Spleen (tissue), 7 donors: ENCODE data around the gene ECI1.

Experiments
- CTCF ChIP-seq, 11 experiments: fragments of 200-600 bp in 7 of 11; fragments of 450-650 bp in 4 of 11; sonication (generic) in 4 of 11; IDR thresholded peaks in 8 of 11; conservative IDR thresholded peaks in 3 of 11; 1 replicate in 7 of 11; 2 replicates in 4 of 11; pipeline versions ENCODE4 v1.4.0 to v1.8.0; 2016 to 2021; ENCODE audit warnings: antibody characterized with exemption in 11 of 11, inconsistent platforms in 4 of 11, mild to moderate bottlenecking in 1 of 11
- POLR2A ChIP-seq, 3 donors: fragments of 450-650 bp; IDR thresholded peaks; one replicate each; pipeline ENCODE4 v1.5.1; 2017; ENCODE audit warnings: antibody characterized with exemption in 3 of 3, mild to moderate bottlenecking in 1 of 3
- donor health status: DM: no; HTN: no; CAD: no; lungs with moderate emphysema.
- donor health status: DM: no; HTN: no; CAD: no.
- donor health status: DM: no; HTN: no; CAD: no.

DNA sequence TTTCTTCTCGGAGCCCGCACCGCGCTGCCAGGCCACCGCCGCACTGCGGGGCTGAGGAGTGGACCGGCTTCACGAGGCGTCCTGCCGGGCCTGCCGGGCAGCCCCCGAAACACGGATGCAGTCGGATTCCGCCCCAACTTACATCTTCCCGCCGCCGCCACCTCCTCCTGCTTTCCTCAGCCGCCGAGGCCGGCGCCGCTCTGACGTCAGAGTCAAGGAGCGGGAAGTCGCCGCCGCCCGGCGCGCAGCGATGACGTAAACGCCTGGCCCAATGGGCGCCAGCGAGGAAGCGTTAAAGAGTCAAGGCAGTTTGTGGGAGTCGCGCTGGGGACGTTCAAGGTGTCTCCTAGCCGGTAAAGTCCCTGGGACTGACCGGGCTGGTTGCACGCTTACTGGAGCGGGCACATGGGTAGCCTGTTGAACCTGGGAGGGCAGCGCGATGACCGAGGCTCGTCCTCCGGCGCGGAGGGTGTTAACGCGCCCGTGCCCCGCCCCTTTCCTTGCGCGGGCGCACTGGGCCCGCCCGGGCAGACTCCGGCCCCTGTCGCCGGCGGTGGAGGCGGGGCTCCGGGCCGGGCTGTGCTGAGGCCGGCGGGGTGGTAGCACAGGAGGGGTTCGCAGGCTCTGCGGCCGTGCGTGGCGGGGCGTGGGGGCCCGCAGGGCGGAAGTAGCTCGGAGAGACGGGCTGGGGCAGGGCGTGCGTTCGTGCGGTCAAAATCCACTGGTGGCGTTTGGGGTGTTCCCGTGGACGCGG, 16.7 kb upstream of the ECI1 start, which contains the start of gene RNPS1:
- TF ChIP-seq POLR2A (IDR thresholded peaks at IDR 0.05) (peak; percentile 92 to 94 (median 94)), CTCF (IDR thresholded peaks at IDR 0.05 in 8 of 11, conservative IDR thresholded peaks at IDR 0.05 in 3 of 11) (peak in 1 of 11 experiments; percentile 18)
